ENCODE data around the gene ROBO2. TPM values are rescaled to one million over a fixed set of nuclear protein-coding genes. Genes with fewer than 3 reads are reported as not detected.

Gene ROBO2
- total RNA-seq, 1 donor from 2014 or later: 0.79 TPM

- no peak overlapping the region for H3K4me3 ChIP-seq (ENCODE audit: low read depth, low read length)
- no peak for DNase-seq (ENCODE audit: low read depth)
- no peaks in the 10 kb centered on the region for H3K36me3 ChIP-seq (ENCODE audit: control insufficient read depth, insufficient read depth, low read length)
- H3K27me3 ChIP-seq (ENCODE audit: control insufficient read depth, insufficient read depth, low read length): no peaks in the 10 kb centered on the region
- FAIRE-seq: no peak
- TF ChIP-seq CTCF (IDR thresholded peaks at IDR 0.05; ENCODE audit: insufficient read depth, low read length, severe bottlenecking): no peak
Observed at GRCh38 chr3:77091809-77092208, 51.9 kb downstream of the ROBO2 start.

- no peak for TF ChIP-seq CTCF (IDR thresholded peaks at IDR 0.05; ENCODE audit: insufficient read depth, low read length, severe bottlenecking)
- FAIRE-seq (no peak), DNase-seq (ENCODE audit: low read depth) (no peak)
- no peak overlapping the region for H3K4me3 ChIP-seq (ENCODE audit: low read depth, low read length)
- H3K36me3 ChIP-seq (ENCODE audit: control insufficient read depth, insufficient read depth, low read length): no peaks in the 10 kb centered on the region
- H3K27me3 ChIP-seq (ENCODE audit: control insufficient read depth, insufficient read depth, low read length): no peaks in the 10 kb centered on the region
Observed at GRCh38 chr3:77093101-77093500, 53.2 kb downstream of the ROBO2 start.

GRCh38 chr3:77096145-77096544, 56.2 kb downstream of the ROBO2 start:
- Histone ChIP-seq H3K36me3 (ENCODE audit: control insufficient read depth, insufficient read depth, low read length) (no peaks in the 10 kb centered on the region), H3K4me3 (ENCODE audit: low read depth, low read length) (no peak overlapping the region), H3K27me3 (ENCODE audit: control insufficient read depth, insufficient read depth, low read length) (no peaks in the 10 kb centered on the region)
- no peak for DNase-seq (ENCODE audit: low read depth)
- no peak for TF ChIP-seq CTCF (IDR thresholded peaks at IDR 0.05; ENCODE audit: insufficient read depth, low read length, severe bottlenecking)
- FAIRE-seq: no peak

GRCh38 chr3:77096966-77097890, 57.3 kb downstream of the ROBO2 start:
- H3K27me3 ChIP-seq (ENCODE audit: control insufficient read depth, insufficient read depth, low read length): no peaks in the 10 kb centered on the region
- no peaks in the 10 kb centered on the region for H3K36me3 ChIP-seq (ENCODE audit: control insufficient read depth, insufficient read depth, low read length)
- H3K4me3 ChIP-seq (ENCODE audit: low read depth, low read length): no peak overlapping the region
- TF ChIP-seq CTCF (IDR thresholded peaks at IDR 0.05; ENCODE audit: insufficient read depth, low read length, severe bottlenecking): no peak
- no peak for FAIRE-seq
- DNase-seq (ENCODE audit: low read depth): peak; percentile 12

- H3K36me3 ChIP-seq (ENCODE audit: control insufficient read depth, insufficient read depth, low read length): no peaks in the 10 kb centered on the region
- TF ChIP-seq CTCF (IDR thresholded peaks at IDR 0.05; ENCODE audit: insufficient read depth, low read length, severe bottlenecking): no peak
- H3K27me3 ChIP-seq (ENCODE audit: control insufficient read depth, insufficient read depth, low read length): no peaks in the 10 kb centered on the region
- FAIRE-seq (no peak), DNase-seq (ENCODE audit: low read depth) (peak; percentile 1)
- H3K4me3 ChIP-seq (ENCODE audit: low read depth, low read length): no peak overlapping the region
Observed at GRCh38 chr3:77102951-77103769, 63.3 kb downstream of the ROBO2 start.
